WTC11 (cell line): ENCODE measurements around the gene MTA1. TPM values are rescaled to one million over a fixed set of nuclear protein-coding genes. Genes with fewer than 3 reads are reported as not detected.

Experiments used
- ATAC-seq: fragments of 200-7000 bp; cut with Tn5 transposase; 2 replicates; pipeline ENCODE4 v1.10.0; 2021; ENCODE audit warnings: mild to moderate bottlenecking, moderate library complexity
- CTCF ChIA-PET: fragments of 300-600 bp; sonication (Branson Sonifier 250); formaldehyde crosslinking; loops from one replicate; lab custom pipeline; 2021; ENCODE audit warnings: antibody characterized with exemption; lab: Charles Lee
- POLR2A ChIA-PET: fragments of 350-600 bp; sonication (Branson Sonifier 250); formaldehyde crosslinking; loops from one replicate; lab custom pipeline; 2021; ENCODE audit warnings: antibody characterized with exemption; lab: Charles Lee
- DNase-seq: peaks from one replicate; pipeline ENCODE4 v3.0.0; 2021; ENCODE audit warnings: low spot score
- H3K27ac Mint-ChIP-seq: 2 replicates; pipeline ENCODE4 v1.8.0; 2021; ENCODE audit warnings: mixed read lengths
- H3K27me3 Mint-ChIP-seq: 2 replicates; pipeline ENCODE4 v1.8.0; 2021; ENCODE audit warnings: low read depth, mild to moderate bottlenecking, moderate library complexity, mixed read lengths
- H3K36me3 Mint-ChIP-seq: 2 replicates; pipeline ENCODE4 v1.8.0; 2021; ENCODE audit warnings: mixed read lengths
- H3K4me1 Mint-ChIP-seq: 2 replicates; pipeline ENCODE4 v1.8.0; 2022; ENCODE audit warnings: mixed read lengths
- H3K4me3 Mint-ChIP-seq: 2 replicates; pipeline ENCODE4 v1.8.0; 2021; ENCODE audit warnings: mild to moderate bottlenecking, moderate library complexity, mixed read lengths
- H3K9me3 Mint-ChIP-seq: 2 replicates; pipeline ENCODE4 v1.8.0; 2021; ENCODE audit warnings: mixed read lengths
- ATF3 ChIP-seq: sonication (generic); formaldehyde crosslinking; conservative IDR thresholded peaks from 2 replicates; pipeline ENCODE4 v1.8.1; 2022; ENCODE audit warnings: mild to moderate bottlenecking, missing genetic modification reagents
- ATF6 ChIP-seq: sonication (generic); formaldehyde crosslinking; IDR thresholded peaks from 2 replicates; pipeline ENCODE4 v1.8.1; 2023; ENCODE audit warnings: mild to moderate bottlenecking, missing genetic modification reagents
- E2F5 ChIP-seq: sonication (generic); formaldehyde crosslinking; IDR thresholded peaks from 2 replicates; pipeline ENCODE4 v1.8.1; 2022; ENCODE audit warnings: mild to moderate bottlenecking, moderate library complexity, missing genetic modification reagents
- ETV6 ChIP-seq: sonication (generic); formaldehyde crosslinking; IDR thresholded peaks from 2 replicates; pipeline ENCODE4 v1.8.1; 2022; ENCODE audit warnings: mild to moderate bottlenecking, missing genetic modification reagents
- GTF2I ChIP-seq: fragments of 250-450 bp; sonication (Bioruptor Pico); conservative IDR thresholded peaks from 2 replicates; pipeline ENCODE4 v1.4.0; 2021; ENCODE audit warnings: mild to moderate bottlenecking
- HMGA2 ChIP-seq: fragments of 250-450 bp; sonication (Bioruptor Pico); IDR thresholded peaks from 2 replicates; pipeline ENCODE4 v1.4.0; 2021; ENCODE audit warnings: mild to moderate bottlenecking, moderate library complexity
- IRF2 ChIP-seq: sonication (generic); formaldehyde crosslinking; IDR thresholded peaks from 2 replicates; pipeline ENCODE4 v1.8.0; 2022; ENCODE audit warnings: low read depth, missing genetic modification reagents, borderline replicate concordance
- JUN ChIP-seq: sonication (generic); formaldehyde crosslinking; IDR thresholded peaks from 2 replicates; pipeline ENCODE4 v1.8.0; 2023; ENCODE audit warnings: mild to moderate bottlenecking, missing genetic modification reagents
- PRRX2 ChIP-seq: fragments of 250-450 bp; sonication (Bioruptor Pico); IDR thresholded peaks from 2 replicates; pipeline ENCODE4 v1.8.0; 2021; ENCODE audit warnings: mild to moderate bottlenecking
- SMAD4 ChIP-seq: sonication (generic); formaldehyde crosslinking; IDR thresholded peaks from 2 replicates; pipeline ENCODE4 v1.8.0; 2022; ENCODE audit warnings: mild to moderate bottlenecking, missing genetic modification reagents
- SP1 ChIP-seq: sonication (generic); formaldehyde crosslinking; conservative IDR thresholded peaks from 2 replicates; pipeline ENCODE4 v1.8.1; 2022; ENCODE audit warnings: missing genetic modification reagents
- TP53 ChIP-seq: sonication (generic); formaldehyde crosslinking; IDR thresholded peaks from 2 replicates; pipeline ENCODE4 v1.8.1; 2023; ENCODE audit warnings: mild to moderate bottlenecking, missing genetic modification reagents
- ZBTB43 ChIP-seq: sonication (generic); formaldehyde crosslinking; IDR thresholded peaks from 2 replicates; pipeline ENCODE4 v1.8.1; 2023; ENCODE audit warnings: mild to moderate bottlenecking, missing genetic modification reagents
- ZNF263 ChIP-seq: sonication (generic); formaldehyde crosslinking; IDR thresholded peaks from 2 replicates; pipeline ENCODE4 v1.8.1; 2022; ENCODE audit warnings: low read depth, mild to moderate bottlenecking, moderate library complexity, missing genetic modification reagents
- ZNF317 ChIP-seq: sonication (generic); formaldehyde crosslinking; IDR thresholded peaks from 2 replicates; pipeline ENCODE4 v1.8.1; 2023; ENCODE audit warnings: low read depth, mild to moderate bottlenecking, moderate library complexity, missing genetic modification reagents, borderline replicate concordance
- ZNF416 ChIP-seq: fragments of 250-450 bp; sonication (Bioruptor Pico); IDR thresholded peaks from 2 replicates; pipeline ENCODE4 v1.9.0; 2021; ENCODE audit warnings: mild to moderate bottlenecking, inconsistent platforms
- ZNF423 ChIP-seq: fragments of 250-450 bp; sonication (Bioruptor Pico); IDR thresholded peaks from 2 replicates; pipeline ENCODE4 v2.1.2; 2022; ENCODE audit warnings: mild to moderate bottlenecking, moderate library complexity
- ZNF425 ChIP-seq: fragments of 250-450 bp; sonication (Bioruptor Pico); conservative IDR thresholded peaks from 2 replicates; pipeline ENCODE4 v1.9.0; 2021; ENCODE audit warnings: mild to moderate bottlenecking
- total RNA-seq: library from RNA; stranded (reverse); gene quantifications from 3 replicates; pipeline ENCODE4 v1.2.3, GENCODE V29; 2021

Gene MTA1
- total RNA-seq, 1 experiment from 2014 or later = 279 TPM

- ChIA-PET POLR2A (interaction anchor here (1.4 to 1.7 kb wide), 3 partner anchors 8 to 11 kb away, joined by 3 to 10 read pairs (median 6); no protein-coding TSS in a partner anchor), CTCF (interaction anchor here (0.6 to 5.1 kb wide), 59 partner anchors 9 to 654 kb away, joined by 3 to 116 read pairs (median 4); partner anchors contain the start of genes BRF1, CDCA4, JAG2 and NUDT14)
- ATAC-seq (no peak), DNase-seq (no peak)
- no peak overlapping the region for H3K4me3 Mint-ChIP-seq
- no peaks in the 10 kb centered on the region for H3K9me3 Mint-ChIP-seq
- H3K36me3 Mint-ChIP-seq = no peaks in the 10 kb centered on the region
- H3K27me3 Mint-ChIP-seq = peaks cover 86% of the 10 kb centered on the region
- peaks cover 21% of the 10 kb centered on the region for H3K4me1 Mint-ChIP-seq
- H3K27ac Mint-ChIP-seq = no peak overlapping the region
- no peak for TF ChIP-seq ZBTB43
- no peak for TF ChIP-seq E2F5 (CRISPR knock-in tag)
- no peak for TF ChIP-seq GTF2I (CRISPR knock-in tag)
- no peak for TF ChIP-seq ZNF423 (CRISPR knock-in tag)
- TF ChIP-seq ZNF263 = no peak
- no peak for TF ChIP-seq PRRX2
- TF ChIP-seq ZNF416 = no peak
- no peak for TF ChIP-seq ETV6 (CRISPR knock-in tag)
- no peak for TF ChIP-seq ATF3 (CRISPR knock-in tag)
- TF ChIP-seq HMGA2 (CRISPR knock-in tag) = no peak
- TF ChIP-seq ZNF317 (CRISPR knock-in tag) = no peak
- TF ChIP-seq SMAD4 (CRISPR knock-in tag) = no peak
- no peak for TF ChIP-seq TP53 (CRISPR knock-in tag)
- TF ChIP-seq IRF2 = no peak
- no peak for TF ChIP-seq ZNF425 (CRISPR knock-in tag)
- no peak for TF ChIP-seq JUN
- TF ChIP-seq ATF6 (CRISPR knock-in tag) = no peak
- no peak for TF ChIP-seq SP1 (CRISPR knock-in tag)
These were observed 60.6 kb downstream of the MTA1 start for GRCh38 chr14:105480199-105480746.
